A673 (cell line): Measurements from ENCODE around the gene EWSR1. TPM values are rescaled to one million over a fixed set of nuclear protein-coding genes. Genes with fewer than 3 reads are reported as not detected.
"Not testable (repeated sequence)": the region's sequence is repeated elsewhere in the genome, so short reads cannot be mapped to it uniquely, and the experiment has no call there.

ENCODE experiments used
- Bru-seq: library from RNA; stranded (reverse); fragments of 400-500 nt; gene quantifications from one replicate; lab custom pipeline; 2021; lab: Mats Ljungman, UMichigan
- BruChase-seq, 2 experiments: library from RNA; stranded (reverse); fragments of 400-500 nt; gene quantifications; one replicate each; lab custom pipeline; 2021; lab: Mats Ljungman, UMichigan
- BruUV-seq: library from RNA; stranded (reverse); fragments of 400-500 nt; replicated peaks from 2 replicates; lab custom pipeline; 2021; lab: Mats Ljungman, UMichigan
- CTCF ChIA-PET: fragments of 300-600 bp; sonication (Branson Sonifier 250); formaldehyde crosslinking; loops from one replicate; lab custom pipeline; 2022; ENCODE audit warnings: antibody characterized with exemption; lab: Charles Lee
- POLR2A ChIA-PET: fragments of 300-600 bp; sonication (Branson Sonifier 250); formaldehyde crosslinking; loops from one replicate; lab custom pipeline; 2022; ENCODE audit warnings: antibody characterized with exemption; ENCODE audit not compliant: low non-redundant PET; lab: Charles Lee
- DNase-seq: peaks from one replicate; pipeline ENCODE4 v3.0.0-alpha.2; 2015; ENCODE audit warnings: low spot score
- H3K27ac ChIP-seq: fragments of 200-600 bp; sonication (generic); 2 replicates; pipeline ENCODE4 v1.5.1; 2016; ENCODE audit warnings: mixed run types, low read depth, mild to moderate bottlenecking, mixed read lengths, antibody characterized with exemption, low read length; ENCODE audit not compliant: poor library complexity, severe bottlenecking
- H3K27me3 ChIP-seq: fragments of 200-600 bp; sonication (generic); replicated peaks from 2 replicates; pipeline ENCODE4 v1.6.1; 2017; ENCODE audit warnings: mixed run types, low read depth, mild to moderate bottlenecking, mixed read lengths, antibody characterized with exemption, low read length; ENCODE audit not compliant: insufficient read depth, poor library complexity
- H3K36me3 ChIP-seq: fragments of 200-600 bp; sonication (generic); 2 replicates; pipeline ENCODE4 v1.6.1; 2016; ENCODE audit warnings: mixed run types, mild to moderate bottlenecking, mixed read lengths, antibody characterized with exemption, low read length; ENCODE audit not compliant: insufficient read depth, poor library complexity, severe bottlenecking
- H3K4me1 ChIP-seq: fragments of 200-600 bp; sonication (generic); 2 replicates; pipeline ENCODE4 v1.6.1; 2017; ENCODE audit warnings: mixed run types, mild to moderate bottlenecking, mixed read lengths, antibody characterized with exemption, low read length; ENCODE audit not compliant: insufficient read depth, poor library complexity, severe bottlenecking
- H3K4me3 ChIP-seq: fragments of 200-600 bp; sonication (generic); 2 replicates; pipeline ENCODE4 v1.5.1; 2016; ENCODE audit warnings: low read depth, mixed run types, mild to moderate bottlenecking, mixed read lengths, low read length; ENCODE audit not compliant: poor library complexity, severe bottlenecking
- H3K9me3 ChIP-seq: fragments of 200-600 bp; sonication (generic); 2 replicates; pipeline ENCODE4 v1.6.1; 2016; ENCODE audit warnings: mixed run types, low read depth, mild to moderate bottlenecking, mixed read lengths, antibody characterized with exemption, low read length; ENCODE audit not compliant: poor library complexity, severe bottlenecking
- CTCF ChIP-seq: fragments of 300-800, 200-600 bp; sonication (generic); conservative IDR thresholded peaks from 2 replicates; pipeline ENCODE4 v1.5.1; 2017; ENCODE audit warnings: low read depth, mild to moderate bottlenecking, antibody characterized with exemption, low read length, moderate library complexity, mixed read lengths
- EZH2 ChIP-seq: fragments of 200-600 bp; sonication (generic); IDR thresholded peaks from 2 replicates; pipeline ENCODE4 v1.6.1; 2017; ENCODE audit warnings: borderline replicate concordance, low read depth, mild to moderate bottlenecking, mixed read lengths, antibody characterized with exemption, low read length; ENCODE audit not compliant: poor library complexity, severe bottlenecking
- intact Hi-C: fragments of 100-400 bp; cut with micrococcal nuclease; formaldehyde crosslinking; loops from one replicate; pipeline ENCODE4 v1.10.0; 2022; ENCODE audit not compliant: unreplicated experiment
- long read RNA-seq: library from polyadenylated mRNA; stranded (forward); transcript quantifications from one replicate; pipeline ENCODE4 v2.0.0, GENCODE V29; 2022
- total RNA-seq: library from RNA; stranded (reverse); gene quantifications from 2 replicates; pipeline ENCODE4 v1.2.3, GENCODE V29; 2021

Gene EWSR1
- total RNA-seq, result 348 and 358 TPM in 2 replicates
- percentile 98 among the genes with signal in this experiment for Bru-seq, nascent RNA
- percentile 97 among the genes with signal in this experiment for BruChase-seq, experiment 1, labeled RNA remaining after a 2-hour chase
- BruChase-seq, experiment 2, labeled RNA remaining after a 6-hour chase, result percentile 94 among the genes with signal in this experiment
- long read RNA-seq, transcript EWSR1-215 (8 exons, 2,630 nt), result minor isoform, 5 of 567 reads
- long read RNA-seq, transcript EWSR1-206 (17 exons, 2,654 nt), result minor isoform, 154 of 567 reads
- long read RNA-seq, transcript EWSR1-207 (17 exons, 2,207 nt), result major isoform, 172 of 567 reads
- long read RNA-seq, partial matches to known transcripts, result 134 of 567 reads
- long read RNA-seq, other reads (novel, unspliced or antisense), result 93 of 567 reads

- intact Hi-C loops, result no loop called here
Measured at GRCh38 chr22:29267858-29268510, at the start of gene EWSR1, which contains the start of gene RHBDD3. EWSR1 (plus strand) TSS chr22:29268268; CDS start chr22:29268337, 69 bp downstream. RHBDD3 (minus strand) TSS chr22:29267981; CDS start chr22:29265626, 2,355 bp downstream.

GRCh38 chr22:29218758-29219408 lies 49.2 kb upstream of the EWSR1 start:
- Histone ChIP-seq H3K9me3 (no peaks in the 10 kb centered on the region), H3K27ac (no peak overlapping the region), H3K4me1 (no peaks in the 10 kb centered on the region), H3K36me3 (no peaks in the 10 kb centered on the region), H3K4me3 (no peak overlapping the region), H3K27me3 (no peaks in the 10 kb centered on the region)
- no peak for DNase-seq
- ChIA-PET POLR2A (interaction anchor here (0.7 kb wide), 1 partner anchor 744 kb away, joined by 6 read pairs; no protein-coding TSS in a partner anchor), CTCF (no interaction called here)
- intact Hi-C loops, result no loop called here
- no TSS peak for BruUV-seq
- no peak for TF ChIP-seq EZH2
- TF ChIP-seq CTCF, result no peak

More at GRCh38 chr22:29267858-29268510, at the start of gene EWSR1, which contains the start of gene RHBDD3:
- CTCF ChIA-PET, result no interaction called here
- Histone ChIP-seq H3K27ac (peak within 1 kb of the TSS; percentile 100), H3K4me3 (peak within 1 kb of the TSS; percentile 81), H3K27me3 (no peaks in the 10 kb centered on the region), H3K9me3 (no peaks in the 10 kb centered on the region), H3K36me3 (peaks cover 64% of the 10 kb centered on the region), H3K4me1 (peaks cover 40% of the 10 kb centered on the region)
- DNase-seq, result peak; percentile 97
- no TSS peak for BruUV-seq
- no peak for TF ChIP-seq CTCF
- no peak for TF ChIP-seq EZH2
- POLR2A ChIA-PET, result no interaction called here

- H3K36me3 ChIP-seq, H3K4me1 ChIP-seq, BruUV-seq, intact Hi-C loops, CTCF ChIA-PET, H3K27ac ChIP-seq, DNase-seq, H3K27me3 ChIP-seq, H3K9me3 ChIP-seq, H3K4me3 ChIP-seq: not testable (repeated sequence)
- POLR2A ChIA-PET, result interaction anchor here (0.7 kb wide), 1 partner anchor 745 kb away, joined by 6 read pairs; no protein-coding TSS in a partner anchor
Measured at GRCh38 chr22:29219409-29219782, 48.7 kb upstream of the EWSR1 start.
